Measurements from ENCODE around the gene CIAO3. TPM values are rescaled to one million over a fixed set of nuclear protein-coding genes. Genes with fewer than 3 reads are reported as not detected.

Gene CIAO3
- total RNA-seq, 2 donors from 2014 or later, result 41.4 to 43.3 TPM

GRCh38 chr16:749010-749409 lies 8.2 kb upstream of the CIAO3 start:
- Histone ChIP-seq H3K27me3 (ENCODE audit: control insufficient read depth, insufficient read depth, low read length, poor library complexity, severe bottlenecking) (no peaks in the 10 kb centered on the region), H3K27ac (ENCODE audit: low read depth, low read length) (no peak overlapping the region), H3K4me3 (ENCODE audit: low read length) (no peak overlapping the region), H3K9ac (ENCODE audit: extremely low read depth, low read length, poor library complexity, severe bottlenecking) (no peak overlapping the region), H3K4me1 (ENCODE audit: control insufficient read depth, insufficient read depth, low read length) (no peaks in the 10 kb centered on the region), H3K36me3 (ENCODE audit: control insufficient read depth, insufficient read depth, low read length) (no peaks in the 10 kb centered on the region), H3K9me3 (ENCODE audit: control insufficient read depth, low read length) (no peaks in the 10 kb centered on the region)
- Mint-ChIP-seq H3K27ac (no peak overlapping the region), H3K27me3 (ENCODE audit: insufficient read depth) (peaks cover 11% of the 10 kb centered on the region), H3K9me3 (no peaks in the 10 kb centered on the region), H3K4me1 (peaks cover 13% of the 10 kb centered on the region), H3K36me3 (ENCODE audit: low read depth) (no peaks in the 10 kb centered on the region), H3K4me3 (no peak overlapping the region)
- no peak for TF ChIP-seq CTCF (conservative IDR thresholded peaks at IDR 0.05)
- 97 to 100% methylated on average over 6 of the region's 6 CpGs for whole genome bisulfite sequencing, 2 experiments (ENCODE audit: insufficient coverage in 1 of 2, insufficient read length in 1 of 2)
- no peak for DNase-seq

GRCh38 chr16:747978-748746 lies 7.4 kb upstream of the CIAO3 start:
- WGBS, 2 experiments (ENCODE audit: insufficient coverage in 1 of 2, insufficient read length in 1 of 2), result 91 to 92% methylated on average over 27 to 39 of the region's 39 CpGs
- no peak for TF ChIP-seq CTCF (conservative IDR thresholded peaks at IDR 0.05)
- Histone ChIP-seq H3K9ac (ENCODE audit: extremely low read depth, low read length, poor library complexity, severe bottlenecking) (no peak overlapping the region), H3K36me3 (ENCODE audit: control insufficient read depth, insufficient read depth, low read length) (no peaks in the 10 kb centered on the region), H3K27ac (ENCODE audit: low read depth, low read length) (no peak overlapping the region), H3K9me3 (ENCODE audit: control insufficient read depth, low read length) (no peaks in the 10 kb centered on the region), H3K27me3 (ENCODE audit: control insufficient read depth, insufficient read depth, low read length, poor library complexity, severe bottlenecking) (no peaks in the 10 kb centered on the region), H3K4me3 (ENCODE audit: low read length) (no peak overlapping the region), H3K4me1 (ENCODE audit: control insufficient read depth, insufficient read depth, low read length) (no peaks in the 10 kb centered on the region)
- DNase-seq, result no peak
- H3K36me3 Mint-ChIP-seq (ENCODE audit: low read depth), result no peaks in the 10 kb centered on the region
- H3K9me3 Mint-ChIP-seq, result no peaks in the 10 kb centered on the region
- H3K27me3 Mint-ChIP-seq (ENCODE audit: insufficient read depth), result peaks cover 11% of the 10 kb centered on the region
- H3K4me1 Mint-ChIP-seq, result peaks cover 13% of the 10 kb centered on the region
- no peak overlapping the region for H3K27ac Mint-ChIP-seq
- H3K4me3 Mint-ChIP-seq, result no peak overlapping the region

GRCh38 chr16:746637-747036 lies 5.8 kb upstream of the CIAO3 start:
- WGBS, 2 experiments (ENCODE audit: insufficient coverage in 1 of 2, insufficient read length in 1 of 2), result 92% methylated on average over 13 of the region's 13 CpGs; no CpG with 5 or more reads in 1 of the 2 experiments
- Mint-ChIP-seq H3K4me1 (peaks cover 5% of the 10 kb centered on the region), H3K4me3 (no peak overlapping the region), H3K36me3 (ENCODE audit: low read depth) (no peaks in the 10 kb centered on the region), H3K9me3 (no peaks in the 10 kb centered on the region), H3K27ac (no peak overlapping the region), H3K27me3 (ENCODE audit: insufficient read depth) (peaks cover 3% of the 10 kb centered on the region)
- no peak for DNase-seq
- Histone ChIP-seq H3K9me3 (ENCODE audit: control insufficient read depth, low read length) (no peaks in the 10 kb centered on the region), H3K9ac (ENCODE audit: extremely low read depth, low read length, poor library complexity, severe bottlenecking) (no peak overlapping the region), H3K4me1 (ENCODE audit: control insufficient read depth, insufficient read depth, low read length) (no peaks in the 10 kb centered on the region), H3K36me3 (ENCODE audit: control insufficient read depth, insufficient read depth, low read length) (no peaks in the 10 kb centered on the region), H3K27ac (ENCODE audit: low read depth, low read length) (no peak overlapping the region), H3K4me3 (ENCODE audit: low read length) (no peak overlapping the region), H3K27me3 (ENCODE audit: control insufficient read depth, insufficient read depth, low read length, poor library complexity, severe bottlenecking) (no peaks in the 10 kb centered on the region)
- no peak for TF ChIP-seq CTCF (conservative IDR thresholded peaks at IDR 0.05)
